HG03354 (cell line): ENCODE data around the gene SPATA2L.

ENCODE experiments used
- ATAC-seq: cut with Tn5 transposase; IDR thresholded peaks from one replicate; pipeline ENCODE4 v1.9.1; 2021; ENCODE audit warnings: mild to moderate bottlenecking; ENCODE audit not compliant: unreplicated experiment, poor library complexity, severe bottlenecking

Gene SPATA2L

GRCh38 chr16:89729863-89730593 is 28.5 kb upstream of the SPATA2L start:
- no peak for ATAC-seq

- ATAC-seq = no peak
Measured at GRCh38 chr16:89729293-89729692, 27.8 kb upstream of the SPATA2L start.

- ATAC-seq = no peak
Measured at GRCh38 chr16:89727406-89728120, 26.1 kb upstream of the SPATA2L start.

GRCh38 chr16:89723279-89724250 is 22.1 kb upstream of the SPATA2L start:
- ATAC-seq = no peak

GRCh38 chr16:89722392-89723278 is 21.1 kb upstream of the SPATA2L start:
- peak; percentile 28 for ATAC-seq

- ATAC-seq = peak; percentile 37
Measured at GRCh38 chr16:89721546-89722391, 20.3 kb upstream of the SPATA2L start.

- peak; percentile 58 for ATAC-seq
Measured at GRCh38 chr16:89720813-89721545, 19.5 kb upstream of the SPATA2L start, which contains the start of the genes VPS9D1 and ZNF276. TSS of gene VPS9D1 (minus strand) at chr16:89720898. CDS start at chr16:89720861, 37 bp downstream. TSS of gene ZNF276 (plus strand) at chr16:89721537. CDS start at chr16:89721641, 104 bp downstream.

GRCh38 chr16:89720551-89720812 is 19.0 kb upstream of the SPATA2L start:
- peak; percentile 16 for ATAC-seq

GRCh38 chr16:89717688-89718505 is 16.4 kb upstream of the SPATA2L start:
- no peak for ATAC-seq

- no peak for ATAC-seq
Measured at GRCh38 chr16:89716916-89717687, 15.6 kb upstream of the SPATA2L start.

- no peak for ATAC-seq
Measured at GRCh38 chr16:89716493-89716892, 15.0 kb upstream of the SPATA2L start.

- peak; percentile 9 for ATAC-seq
Measured at GRCh38 chr16:89712274-89712781, 10.8 kb upstream of the SPATA2L start.

GRCh38 chr16:89711601-89712273 is 10.2 kb upstream of the SPATA2L start:
- ATAC-seq = peak; percentile 59

GRCh38 chr16:89710709-89711564 is 9.4 kb upstream of the SPATA2L start:
- no peak for ATAC-seq
